Natural killer cell (primary cell): Measurements from ENCODE around the gene CMIP. TPM values are rescaled to one million over a fixed set of nuclear protein-coding genes. Genes with fewer than 3 reads are reported as not detected.

Experiments
- ATAC-seq, 3 donors: fragments of 150-1000 bp in 2 of 3; fragments of 200-7000 bp in 1 of 3; cut with Tn5 transposase; 1 replicate in 1 of 3; 2 replicates in 2 of 3; pipeline ENCODE4 v1.10.0; 2021; ENCODE audit warnings: mild to moderate bottlenecking in 2 of 3, moderate library complexity in 2 of 3
- DNase-seq, 2 donors: peaks; one replicate each; pipeline versions ENCODE4 v3.0.0 to v3.0.0-alpha.2; 2013 to 2021; ENCODE audit warnings: mixed read lengths in 1 of 2
- H3K27ac ChIP-seq: one replicate; pipeline ENCODE4 v1.5.1; 2013; ENCODE audit warnings: mild to moderate bottlenecking, low read length
- H3K27me3 ChIP-seq: one replicate; pipeline ENCODE4 v1.6.1; 2013; ENCODE audit warnings: low read length; ENCODE audit not compliant: control insufficient read depth, insufficient read depth
- H3K36me3 ChIP-seq: one replicate; pipeline ENCODE4 v1.6.1; 2013; ENCODE audit warnings: low read length; ENCODE audit not compliant: control insufficient read depth, insufficient read depth
- H3K4me1 ChIP-seq: one replicate; pipeline ENCODE4 v1.6.1; 2013; ENCODE audit warnings: low read length; ENCODE audit not compliant: control insufficient read depth, insufficient read depth
- H3K4me3 ChIP-seq: one replicate; pipeline ENCODE4 v1.5.1; 2013; ENCODE audit warnings: low read length
- H3K9me3 ChIP-seq: one replicate; pipeline ENCODE4 v1.6.1; 2013; ENCODE audit warnings: low read length; ENCODE audit not compliant: control insufficient read depth, insufficient read depth
- H3K27ac Mint-ChIP-seq, 2 donors: one replicate each; pipeline ENCODE4 v1.8.0; 2022; ENCODE audit warnings: mild to moderate bottlenecking in 2 of 2, mixed read lengths in 2 of 2, moderate library complexity in 1 of 2
- H3K27me3 Mint-ChIP-seq, 2 donors: one replicate each; pipeline ENCODE4 v1.8.0; 2022; ENCODE audit warnings: low read depth in 2 of 2, mixed read lengths in 2 of 2
- H3K36me3 Mint-ChIP-seq: one replicate; pipeline ENCODE4 v1.8.0; 2022; ENCODE audit warnings: mixed read lengths
- H3K4me1 Mint-ChIP-seq, 2 donors: one replicate each; pipeline ENCODE4 v1.8.0; 2022; ENCODE audit warnings: mixed read lengths in 2 of 2
- H3K4me3 Mint-ChIP-seq: one replicate; pipeline ENCODE4 v1.8.0; 2022; ENCODE audit warnings: mild to moderate bottlenecking, moderate library complexity, mixed read lengths
- H3K9me3 Mint-ChIP-seq, 2 donors: one replicate each; pipeline ENCODE4 v1.8.0; 2022; ENCODE audit warnings: mixed read lengths in 2 of 2
- CTCF ChIP-seq: fragments of 200-600 bp; IDR thresholded peaks from one replicate; pipeline ENCODE4 v1.8.0; 2022; ENCODE audit warnings: antibody characterized with exemption
- WGBS: methylation state at CpG from one replicate; pipeline ENCODE4 v1.1.7; 2013; ENCODE audit warnings: missing lambda C conversion rate; ENCODE audit not compliant: insufficient coverage; 5-methylcytosine and 5-hydroxymethylcytosine counted together
- intact Hi-C: fragments of 100-400 bp; cut with micrococcal nuclease; formaldehyde crosslinking; loops from one replicate; pipeline ENCODE4 v1.14.2; 2022
- total RNA-seq, 4 donors: library from RNA; stranded (reverse); fragments of 120-200 nt in 1 of 4; gene quantifications; one replicate each; pipeline versions ENCODE4 v1.2.3 to v1.2.4, GENCODE V29; 2013 to 2022

The CMIP gene
- total RNA-seq, 3 donors from 2014 or later (not counting 1 experiment from before 2014, with no cell fraction given), result 88.2 to 115 (median 91.5) TPM

- Mint-ChIP-seq H3K27me3 (no peaks in the 10 kb centered on the region), H3K4me1 (peaks cover 11 to 14% of the 10 kb centered on the region in 2 donors), H3K36me3 (no peaks in the 10 kb centered on the region), H3K27ac (peak overlapping the region in 1 of 2 donors; percentile 20), H3K4me3 (no peak overlapping the region), H3K9me3 (no peaks in the 10 kb centered on the region)
- no peaks in the 10 kb centered on the region for H3K27me3 ChIP-seq
- no peaks in the 10 kb centered on the region for H3K36me3 ChIP-seq
- 89% methylated on average over 23 of the region's 23 CpGs for WGBS
- no peaks in the 10 kb centered on the region for H3K9me3 ChIP-seq
- no peak for TF ChIP-seq CTCF
- DNase-seq (no peak), ATAC-seq (no peak)
- H3K27ac ChIP-seq, result no peak overlapping the region
- intact Hi-C loops, result no loop called here
- no peak overlapping the region for H3K4me3 ChIP-seq
- H3K4me1 ChIP-seq, result peaks cover 9% of the 10 kb centered on the region
These were observed 12.9 kb upstream of the CMIP start for GRCh38 chr16:81431554-81432353.

- H3K9me3 ChIP-seq, result no peaks in the 10 kb centered on the region
- ATAC-seq, result no peak
- 54% methylated on average over 13 of the region's 14 CpGs for WGBS
- Mint-ChIP-seq H3K27ac (no peak overlapping the region), H3K4me1 (peaks cover 7 to 15% of the 10 kb centered on the region in 2 donors), H3K4me3 (no peak overlapping the region), H3K27me3 (peaks cover 0 to 2% of the 10 kb centered on the region in 2 donors), H3K9me3 (no peaks in the 10 kb centered on the region), H3K36me3 (no peaks in the 10 kb centered on the region)
- no peaks in the 10 kb centered on the region for H3K36me3 ChIP-seq
- H3K27ac ChIP-seq, result no peak overlapping the region
- H3K27me3 ChIP-seq, result no peaks in the 10 kb centered on the region
- peaks cover 12% of the 10 kb centered on the region for H3K4me1 ChIP-seq
- intact Hi-C loops, result no loop called here
- no peak for DNase-seq
- no peak overlapping the region for H3K4me3 ChIP-seq
- TF ChIP-seq CTCF, result no peak
These were observed 11.6 kb upstream of the CMIP start for GRCh38 chr16:81432937-81433557.

GRCh38 chr16:81435103-81435502 lies 9.5 kb upstream of the CMIP start:
- Mint-ChIP-seq H3K9me3 (no peaks in the 10 kb centered on the region), H3K36me3 (no peaks in the 10 kb centered on the region), H3K27me3 (peaks cover 0 to 5% of the 10 kb centered on the region in 2 donors), H3K4me1 (peaks cover 16 to 22% of the 10 kb centered on the region in 2 donors), H3K4me3 (no peak overlapping the region), H3K27ac (no peak overlapping the region)
- no peak for DNase-seq
- H3K27ac ChIP-seq, result no peak overlapping the region
- WGBS, result 91% methylated on average over 3 of the region's 3 CpGs
- H3K27me3 ChIP-seq, result no peaks in the 10 kb centered on the region
- TF ChIP-seq CTCF, result no peak
- ATAC-seq, result no peak
- no peak overlapping the region for H3K4me3 ChIP-seq
- H3K4me1 ChIP-seq, result peaks cover 16% of the 10 kb centered on the region
- intact Hi-C loops, result no loop called here
- H3K36me3 ChIP-seq, result no peaks in the 10 kb centered on the region
- no peaks in the 10 kb centered on the region for H3K9me3 ChIP-seq
